GM18867 (cell line): ENCODE measurements around the gene DPEP2.
"Not testable (repeated sequence)": the region's sequence is repeated elsewhere in the genome, so short reads cannot be mapped to it uniquely, and the experiment has no call there.

ENCODE experiments used
- ATAC-seq: cut with Tn5 transposase; IDR thresholded peaks from one replicate; pipeline ENCODE4 v1.9.1; 2021; ENCODE audit warnings: mild to moderate bottlenecking, moderate library complexity; ENCODE audit not compliant: unreplicated experiment

The DPEP2 gene

GRCh38 chr16:67939507-67940445, 59.5 kb downstream of the DPEP2 start:
- ATAC-seq: no peak

GRCh38 chr16:67937713-67938112, 61.6 kb downstream of the DPEP2 start:
- ATAC-seq: not testable (repeated sequence)
